Activated CD4-positive, alpha-beta T cell treated with anti-CD3 and anti-CD28 coated beads for 4 hours (primary cell): ENCODE measurements around the gene SIPA1L3.
"Not testable (repeated sequence)": the region's sequence is repeated elsewhere in the genome, so short reads cannot be mapped to it uniquely, and the experiment has no call there.

ENCODE experiments used
- DNase-seq, 2 donors: peaks; one replicate each; pipeline ENCODE4 v3.0.0-alpha.2; 2020

Gene SIPA1L3, protein sequence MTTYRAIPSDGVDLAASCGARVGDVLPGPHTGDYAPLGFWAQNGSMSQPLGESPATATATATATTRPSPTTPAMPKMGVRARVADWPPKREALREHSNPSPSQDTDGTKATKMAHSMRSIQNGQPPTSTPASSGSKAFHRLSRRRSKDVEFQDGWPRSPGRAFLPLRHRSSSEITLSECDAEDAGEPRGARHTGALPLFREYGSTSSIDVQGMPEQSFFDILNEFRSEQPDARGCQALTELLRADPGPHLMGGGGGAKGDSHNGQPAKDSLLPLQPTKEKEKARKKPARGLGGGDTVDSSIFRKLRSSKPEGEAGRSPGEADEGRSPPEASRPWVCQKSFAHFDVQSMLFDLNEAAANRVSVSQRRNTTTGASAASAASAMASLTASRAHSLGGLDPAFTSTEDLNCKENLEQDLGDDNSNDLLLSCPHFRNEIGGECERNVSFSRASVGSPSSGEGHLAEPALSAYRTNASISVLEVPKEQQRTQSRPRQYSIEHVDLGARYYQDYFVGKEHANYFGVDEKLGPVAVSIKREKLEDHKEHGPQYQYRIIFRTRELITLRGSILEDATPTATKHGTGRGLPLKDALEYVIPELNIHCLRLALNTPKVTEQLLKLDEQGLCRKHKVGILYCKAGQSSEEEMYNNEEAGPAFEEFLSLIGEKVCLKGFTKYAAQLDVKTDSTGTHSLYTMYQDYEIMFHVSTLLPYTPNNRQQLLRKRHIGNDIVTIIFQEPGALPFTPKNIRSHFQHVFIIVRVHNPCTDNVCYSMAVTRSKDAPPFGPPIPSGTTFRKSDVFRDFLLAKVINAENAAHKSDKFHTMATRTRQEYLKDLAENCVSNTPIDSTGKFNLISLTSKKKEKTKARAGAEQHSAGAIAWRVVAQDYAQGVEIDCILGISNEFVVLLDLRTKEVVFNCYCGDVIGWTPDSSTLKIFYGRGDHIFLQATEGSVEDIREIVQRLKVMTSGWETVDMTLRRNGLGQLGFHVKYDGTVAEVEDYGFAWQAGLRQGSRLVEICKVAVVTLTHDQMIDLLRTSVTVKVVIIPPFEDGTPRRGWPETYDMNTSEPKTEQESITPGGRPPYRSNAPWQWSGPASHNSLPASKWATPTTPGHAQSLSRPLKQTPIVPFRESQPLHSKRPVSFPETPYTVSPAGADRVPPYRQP (N-terminal part only)

GRCh38 chr19:37906869-37907734 is at the start of gene SIPA1L3:
Gene SIPA1L3 (plus strand): TSS chr19:37907208. CDS start chr19:38081566, 174,358 bp downstream.
- peak; percentile 90 to 91 for DNase-seq

GRCh38 chr19:37864501-37864900 is 42.5 kb upstream of the SIPA1L3 start:
- no peak for DNase-seq

GRCh38 chr19:37865930-37866329 is 41.1 kb upstream of the SIPA1L3 start:
- not testable (repeated sequence) for DNase-seq

DNA sequence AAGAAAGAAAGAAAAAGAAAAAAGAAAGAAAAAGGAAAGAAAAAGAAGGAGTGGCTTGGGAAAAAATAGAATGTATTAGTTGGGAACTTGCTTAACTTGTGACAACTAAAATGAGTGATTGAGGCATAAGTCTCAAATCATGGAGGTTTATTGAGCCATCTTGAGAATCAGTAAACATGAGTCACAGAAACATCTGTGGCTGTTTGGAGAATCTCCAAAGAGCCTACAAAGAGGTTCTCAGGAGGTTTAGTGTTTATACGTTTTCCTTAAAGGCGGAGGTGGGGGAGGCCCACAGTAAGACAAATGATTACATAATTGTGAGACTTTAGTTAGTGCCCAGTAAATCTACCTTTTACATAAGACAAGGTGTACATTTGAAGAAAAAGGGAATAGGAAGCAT is 39.2 kb upstream of the SIPA1L3 start:
- DNase-seq, result no peak

- no peak for DNase-seq
These were observed 37.2 kb upstream of the SIPA1L3 start for GRCh38 chr19:37869766-37870340.

- DNase-seq, result no peak
These were observed 34.6 kb upstream of the SIPA1L3 start for GRCh38 chr19:37872383-37872782.

DNA sequence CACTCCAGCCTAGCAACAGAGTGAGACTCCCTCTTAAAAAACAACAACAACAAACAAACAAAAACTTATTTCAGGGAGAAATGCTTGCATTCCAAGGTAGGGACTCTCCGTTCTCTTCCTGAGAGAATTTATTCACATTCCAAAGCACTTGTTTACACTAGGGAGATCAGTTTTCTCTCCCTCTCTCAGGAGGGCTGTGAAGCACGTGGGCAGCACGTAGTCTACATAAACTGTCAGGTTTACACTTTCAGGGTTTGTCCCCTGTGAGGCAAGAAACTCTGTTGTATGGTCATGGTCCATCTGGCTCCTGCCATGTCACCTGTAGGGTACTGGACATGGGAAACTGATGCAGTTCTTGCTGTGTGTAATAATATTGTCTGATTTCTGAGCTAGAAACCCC is 32.2 kb upstream of the SIPA1L3 start:
- DNase-seq, result no peak

DNA sequence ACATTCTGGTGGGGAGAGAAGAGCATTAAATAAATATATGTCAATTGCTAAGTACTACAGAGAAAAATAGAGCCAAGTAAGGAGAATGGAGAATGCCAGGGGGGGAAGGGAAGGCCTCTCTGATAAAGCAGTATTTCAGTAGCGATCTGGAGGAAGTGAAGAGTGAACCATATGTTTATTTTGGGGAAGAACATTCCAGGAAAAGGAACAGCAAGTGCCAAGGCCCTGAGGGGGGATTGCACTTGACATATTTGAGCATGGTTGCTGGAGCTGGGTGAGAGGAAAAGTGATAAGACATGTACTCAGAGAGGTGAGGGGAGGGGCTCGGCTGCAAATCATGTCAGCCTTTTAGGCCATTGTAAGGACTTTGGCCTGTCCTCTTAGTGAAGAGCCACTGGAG is 31.0 kb upstream of the SIPA1L3 start:
- no peak for DNase-seq

DNA sequence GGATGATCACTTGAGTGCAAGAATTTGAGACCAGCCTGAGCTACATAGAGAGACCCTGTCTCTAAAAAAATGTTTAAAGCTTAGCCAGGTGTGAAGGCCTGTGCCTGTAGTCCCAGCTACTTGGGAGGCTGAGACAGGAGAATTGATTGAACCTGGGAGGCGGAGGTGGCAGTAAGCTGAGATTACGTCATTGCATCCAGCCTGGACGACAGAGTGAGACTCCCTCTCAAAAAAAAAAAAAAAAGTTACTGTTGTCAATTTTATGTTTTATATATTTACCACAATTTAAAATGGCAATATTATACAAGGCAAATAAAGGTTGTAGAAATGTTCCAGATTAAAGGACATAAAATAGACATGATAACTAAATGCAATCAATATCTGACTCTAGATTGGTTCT is 29.9 kb upstream of the SIPA1L3 start:
- DNase-seq, result no peak

DNA sequence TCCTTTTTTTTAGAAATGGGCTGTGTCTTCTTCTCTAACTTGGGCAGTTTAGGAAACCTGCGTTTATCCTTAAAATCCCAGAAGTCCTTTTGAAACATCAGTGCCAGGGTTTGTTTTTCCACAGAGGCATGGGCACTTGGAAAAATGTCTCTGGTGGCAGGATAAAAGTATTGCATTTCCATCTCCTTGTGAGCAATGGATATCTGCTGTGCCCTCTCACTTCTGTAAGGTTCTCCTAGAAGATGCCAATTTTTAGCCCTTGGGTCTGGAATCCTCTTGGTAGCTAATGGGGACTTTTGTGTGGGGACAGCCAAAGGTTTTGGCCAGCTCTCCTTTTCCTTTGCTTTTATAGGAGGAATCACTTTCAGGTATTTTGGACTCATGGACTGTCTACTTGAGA is 21.6 kb upstream of the SIPA1L3 start:
- no peak for DNase-seq

- no peak for DNase-seq
These were observed 20.4 kb upstream of the SIPA1L3 start for GRCh38 chr19:37886571-37886970.

- DNase-seq, result no peak
These were observed 13.0 kb upstream of the SIPA1L3 start for GRCh38 chr19:37893845-37894575.

DNA sequence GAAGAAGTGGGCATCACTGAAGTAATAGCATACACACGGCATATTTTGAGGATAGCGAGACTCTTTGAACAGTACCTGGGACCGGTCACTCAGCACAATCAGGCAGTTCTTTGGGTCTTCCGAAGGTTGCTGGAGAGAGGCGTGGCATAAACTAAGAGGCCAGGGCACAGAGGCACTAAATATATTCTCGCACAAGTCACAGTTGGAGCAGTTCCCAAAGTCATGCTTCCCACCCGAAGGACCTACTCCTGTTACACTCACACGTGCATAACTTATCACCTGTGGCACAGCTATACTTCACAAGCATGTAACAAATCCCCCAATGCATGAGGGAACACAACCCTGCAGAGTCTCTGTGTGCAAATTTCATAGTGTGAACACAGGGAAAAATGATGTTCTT is 10.8 kb upstream of the SIPA1L3 start:
- no peak for DNase-seq

DNA sequence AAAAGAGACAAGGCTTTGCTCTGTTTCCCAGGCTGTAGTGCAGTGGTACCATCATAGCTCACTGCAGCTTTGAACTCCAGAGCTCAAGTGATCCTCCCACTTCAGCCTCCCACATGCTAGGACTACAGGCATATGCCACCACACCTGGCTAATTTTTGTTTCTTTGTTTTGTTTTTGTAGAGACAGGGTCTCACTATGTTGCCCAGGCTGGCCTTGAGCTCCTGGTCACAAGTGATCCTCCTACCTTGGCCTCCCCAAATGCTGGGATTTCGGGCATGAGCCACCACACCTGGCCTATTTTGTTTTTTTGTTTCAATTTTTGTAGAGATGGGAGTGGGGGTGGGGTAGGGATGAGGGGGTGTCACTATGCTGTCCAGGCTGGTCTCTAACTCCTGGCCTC is 7.6 kb upstream of the SIPA1L3 start:
- no peak for DNase-seq

DNA sequence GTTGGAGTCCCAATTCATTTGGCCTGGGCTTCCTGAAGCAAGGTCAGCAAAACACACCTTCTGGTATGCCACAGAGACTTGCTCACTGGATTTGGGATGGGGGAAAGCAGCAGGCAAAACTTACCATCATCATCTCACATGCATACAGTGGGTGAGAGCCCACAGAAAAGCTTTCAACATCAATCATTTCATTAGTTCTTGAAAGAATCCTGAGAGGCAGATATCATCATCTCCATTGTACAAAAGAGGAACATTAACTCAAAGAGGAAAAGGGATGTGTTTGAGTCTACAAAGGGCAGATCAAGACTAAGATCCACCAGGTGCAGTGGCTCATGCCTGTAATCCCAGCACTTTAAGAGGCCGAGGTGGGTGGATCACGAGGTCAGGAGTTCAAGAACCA is 7.0 kb upstream of the SIPA1L3 start:
- no peak for DNase-seq

GRCh38 chr19:37902668-37903067 is 4.3 kb upstream of the SIPA1L3 start:
- peak; percentile 84 to 85 for DNase-seq

GRCh38 chr19:37903096-37903495 is 3.9 kb upstream of the SIPA1L3 start:
- no peak for DNase-seq

GRCh38 chr19:37905946-37906868 is 801 bp upstream of the SIPA1L3 start, which contains the start of gene WDR87:
Gene WDR87 (minus strand): TSS chr19:37906594. CDS start chr19:37898239, 8,355 bp downstream.
- DNase-seq, result peak; percentile 27 to 33

GRCh38 chr19:37907735-37908455 is 887 bp downstream of the SIPA1L3 start:
- DNase-seq, result no peak
